ENCODE results near the gene MCM3AP. TPM values are rescaled to one million over a fixed set of nuclear protein-coding genes. Genes with fewer than 3 reads are reported as not detected.

The MCM3AP gene
- total RNA-seq, 1 experiment from 2014 or later: 140 TPM

DNA sequence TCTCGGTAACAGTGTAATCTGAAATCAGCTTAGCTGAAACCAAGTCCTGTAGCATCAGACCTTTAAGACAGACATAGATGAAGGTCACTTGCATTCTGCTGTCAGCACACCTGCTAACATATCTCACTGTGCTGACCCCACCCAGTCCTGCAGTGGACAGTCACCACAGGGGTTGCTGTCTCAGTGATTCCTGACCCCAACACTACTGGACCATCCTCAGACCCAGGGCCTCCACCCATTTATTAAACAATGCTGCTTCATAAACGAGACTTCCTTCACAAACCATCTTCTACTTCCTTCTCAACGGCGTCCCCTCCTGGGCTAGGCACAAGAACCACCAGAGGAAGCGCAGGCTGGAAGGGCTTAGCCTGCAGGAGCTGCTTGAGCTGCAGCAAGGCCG lies 39.1 kb downstream of the MCM3AP start:
- Histone ChIP-seq H4K20me1 (ENCODE audit: low read length) (no peaks in the 10 kb centered on the region), H3K27me3 (ENCODE audit: low read length) (no peaks in the 10 kb centered on the region), H3K79me2 (ENCODE audit: low read length) (no peaks in the 10 kb centered on the region), H3K4me2 (ENCODE audit: low read length) (no peak overlapping the region), H3K9ac (ENCODE audit: low read length) (no peak overlapping the region), H3K27ac (ENCODE audit: low read length) (no peak overlapping the region), H3K9me2 (replicated peaks; ENCODE audit: low read length) (no peaks in the 10 kb centered on the region), H3K9me3 (ENCODE audit: low read length) (no peaks in the 10 kb centered on the region), H3K4me1 (ENCODE audit: insufficient read depth, low read length) (no peaks in the 10 kb centered on the region), H3K36me3 (ENCODE audit: low read depth, low read length) (peaks cover 79% of the 10 kb centered on the region), H2AFZ (ENCODE audit: low read length) (no peak overlapping the region), H3K4me3 (ENCODE audit: low read length) (no peak overlapping the region), H3F3A (ENCODE audit: low read length, unreplicated experiment) (no peaks in the 10 kb centered on the region)
- no peak for ATAC-seq
- TF ChIP-seq, protein P1, sequence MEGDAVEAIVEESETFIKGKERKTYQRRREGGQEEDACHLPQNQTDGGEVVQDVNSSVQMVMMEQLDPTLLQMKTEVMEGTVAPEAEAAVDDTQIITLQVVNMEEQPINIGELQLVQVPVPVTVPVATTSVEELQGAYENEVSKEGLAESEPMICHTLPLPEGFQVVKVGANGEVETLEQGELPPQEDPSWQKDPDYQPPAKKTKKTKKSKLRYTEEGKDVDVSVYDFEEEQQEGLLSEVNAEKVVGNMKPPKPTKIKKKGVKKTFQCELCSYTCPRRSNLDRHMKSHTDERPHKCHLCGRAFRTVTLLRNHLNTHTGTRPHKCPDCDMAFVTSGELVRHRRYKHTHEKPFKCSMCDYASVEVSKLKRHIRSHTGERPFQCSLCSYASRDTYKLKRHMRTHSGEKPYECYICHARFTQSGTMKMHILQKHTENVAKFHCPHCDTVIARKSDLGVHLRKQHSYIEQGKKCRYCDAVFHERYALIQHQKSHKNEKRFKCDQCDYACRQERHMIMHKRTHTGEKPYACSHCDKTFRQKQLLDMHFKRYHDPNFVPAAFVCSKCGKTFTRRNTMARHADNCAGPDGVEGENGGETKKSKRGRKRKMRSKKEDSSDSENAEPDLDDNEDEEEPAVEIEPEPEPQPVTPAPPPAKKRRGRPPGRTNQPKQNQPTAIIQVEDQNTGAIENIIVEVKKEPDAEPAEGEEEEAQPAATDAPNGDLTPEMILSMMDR (conservative IDR thresholded peaks at IDR 0.05; ENCODE audit: low read depth, low read length): no peak
- TF ChIP-seq EZH2phosphoT487 (IDR thresholded peaks at IDR 0.05; ENCODE audit: borderline replicate concordance, low read length) (no peak), EZH2 (IDR thresholded peaks at IDR 0.05; ENCODE audit: low read length, unreplicated experiment) (no peak)
- ChIA-PET CTCF (no interaction called here), POLR2A (ENCODE audit: unreplicated experiment) (no interaction called here)
- no peak for DNase-seq
- no TSS peak for BruUV-seq (replicated peaks)
- intact Hi-C loops (cut with micrococcal nuclease): no loop called here

DNA sequence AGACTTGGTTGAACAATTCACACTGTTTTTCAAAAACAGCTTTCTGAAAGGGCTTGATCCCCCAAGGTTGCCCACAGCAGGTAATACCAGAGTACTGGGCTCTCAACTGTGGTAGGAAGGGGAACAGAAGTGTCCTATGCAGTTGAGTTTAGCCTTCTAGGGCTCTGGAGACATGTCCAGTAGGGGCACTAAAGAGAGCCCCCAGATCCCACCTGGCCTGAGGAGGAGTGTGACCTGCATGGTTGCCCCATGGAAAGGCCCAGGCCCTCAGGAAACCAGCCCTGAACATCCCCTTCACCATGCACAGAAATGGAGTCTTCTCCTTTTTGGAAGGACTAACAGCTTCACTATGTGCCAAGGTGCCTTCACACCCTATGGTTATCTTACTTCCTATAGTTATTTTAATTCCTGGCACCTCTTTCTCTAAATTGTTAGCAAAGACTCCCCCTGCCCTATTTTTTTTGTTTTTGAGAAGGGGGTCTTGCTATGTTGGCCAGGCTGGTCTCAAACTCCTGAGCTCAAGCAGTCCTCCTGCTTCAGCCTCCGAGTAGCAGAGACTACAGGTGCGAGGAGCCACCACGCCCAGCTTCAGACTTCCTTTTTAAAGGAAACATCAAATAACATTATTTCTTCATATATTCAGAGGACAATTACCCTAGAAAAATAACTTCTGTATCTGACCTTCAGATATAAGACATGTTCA lies 40.0 kb downstream of the MCM3AP start:
- no peaks in the 10 kb centered on the region for H3K4me1 ChIP-seq (ENCODE audit: insufficient read depth, low read length)
- no peaks in the 10 kb centered on the region for H3K9me2 ChIP-seq (replicated peaks; ENCODE audit: low read length)
- H3K27ac ChIP-seq (ENCODE audit: low read length): no peak overlapping the region
- CTCF ChIA-PET: no interaction called here
- H3K4me3 ChIP-seq (ENCODE audit: low read length): no peak overlapping the region
- TF ChIP-seq EZH2phosphoT487 (IDR thresholded peaks at IDR 0.05; ENCODE audit: borderline replicate concordance, low read length) (no peak), EZH2 (IDR thresholded peaks at IDR 0.05; ENCODE audit: low read length, unreplicated experiment) (no peak)
- TF ChIP-seq, protein P1 (conservative IDR thresholded peaks at IDR 0.05; ENCODE audit: low read depth, low read length): 0 out of 2 replicates have a peak, but pooled peaks have one; percentile 15
- no peak overlapping the region for H3K9ac ChIP-seq (ENCODE audit: low read length)
- BruUV-seq (replicated peaks): no TSS peak
- no peak overlapping the region for H3K4me2 ChIP-seq (ENCODE audit: low read length)
- no peaks in the 10 kb centered on the region for H3K9me3 ChIP-seq (ENCODE audit: low read length)
- no peaks in the 10 kb centered on the region for H3K79me2 ChIP-seq (ENCODE audit: low read length)
- ATAC-seq (no peak), DNase-seq (no peak)
- no peaks in the 10 kb centered on the region for H3F3A ChIP-seq (ENCODE audit: low read length, unreplicated experiment)
- no peaks in the 10 kb centered on the region for H3K27me3 ChIP-seq (ENCODE audit: low read length)
- intact Hi-C loops (cut with micrococcal nuclease): no loop called here
- H3K36me3 ChIP-seq (ENCODE audit: low read depth, low read length): peaks cover 77% of the 10 kb centered on the region
- no peaks in the 10 kb centered on the region for H4K20me1 ChIP-seq (ENCODE audit: low read length)
- POLR2A ChIA-PET (ENCODE audit: unreplicated experiment): interaction anchor here (0.7 kb wide), 1 partner anchor 265 kb away, joined by 5 read pairs; no protein-coding TSS in a partner anchor
- no peak overlapping the region for H2AFZ ChIP-seq (ENCODE audit: low read length)

DNA sequence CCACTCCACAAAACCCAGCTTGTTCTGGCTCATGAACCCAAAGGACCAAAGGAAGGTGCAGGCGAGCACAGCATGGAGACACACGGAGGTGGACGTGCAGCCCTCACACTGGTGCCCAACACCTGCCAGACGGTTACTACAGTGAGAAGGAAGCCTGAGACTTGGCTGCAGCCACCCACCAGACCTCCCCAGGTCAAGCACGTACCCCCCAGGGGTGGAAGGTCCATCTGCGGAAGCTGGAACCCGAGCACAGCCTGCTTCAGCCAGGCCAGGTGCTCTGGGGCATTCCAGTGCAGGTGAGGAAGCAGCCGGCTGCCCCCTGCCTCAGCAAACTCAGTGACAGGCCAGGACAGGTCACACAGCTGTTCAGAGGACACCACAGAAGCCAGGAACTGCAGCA lies 40.8 kb downstream of the MCM3AP start:
- ChIA-PET POLR2A (ENCODE audit: unreplicated experiment) (interaction anchor here (0.7 kb wide), 1 partner anchor 264 kb away, joined by 5 read pairs; no protein-coding TSS in a partner anchor), CTCF (no interaction called here)
- Histone ChIP-seq H3F3A (ENCODE audit: low read length, unreplicated experiment) (no peaks in the 10 kb centered on the region), H3K4me2 (ENCODE audit: low read length) (no peak overlapping the region), H2AFZ (ENCODE audit: low read length) (no peak overlapping the region), H3K36me3 (ENCODE audit: low read depth, low read length) (peaks cover 77% of the 10 kb centered on the region), H3K9me3 (ENCODE audit: low read length) (no peaks in the 10 kb centered on the region), H3K27ac (ENCODE audit: low read length) (no peak overlapping the region), H3K4me3 (ENCODE audit: low read length) (no peak overlapping the region), H3K79me2 (ENCODE audit: low read length) (no peaks in the 10 kb centered on the region), H3K9ac (ENCODE audit: low read length) (no peak overlapping the region), H3K9me2 (replicated peaks; ENCODE audit: low read length) (no peaks in the 10 kb centered on the region), H3K27me3 (ENCODE audit: low read length) (no peaks in the 10 kb centered on the region), H4K20me1 (ENCODE audit: low read length) (no peaks in the 10 kb centered on the region), H3K4me1 (ENCODE audit: insufficient read depth, low read length) (no peaks in the 10 kb centered on the region)
- TF ChIP-seq, protein P1 (conservative IDR thresholded peaks at IDR 0.05; ENCODE audit: low read depth, low read length): no peak
- no peak for TF ChIP-seq EZH2 (IDR thresholded peaks at IDR 0.05; ENCODE audit: low read length, unreplicated experiment)
- TF ChIP-seq EZH2phosphoT487 (IDR thresholded peaks at IDR 0.05; ENCODE audit: borderline replicate concordance, low read length): no peak
- ATAC-seq (no peak), DNase-seq (no peak)
- BruUV-seq (replicated peaks): no TSS peak
- intact Hi-C loops (cut with micrococcal nuclease): no loop called here
